Adrenal gland (tissue), 12 donors: ENCODE data around the gene JARID2. TPM values are rescaled to one million over a fixed set of nuclear protein-coding genes. Genes with fewer than 3 reads are reported as not detected.

Experiments used
- DNase-seq, 7 donors: peaks; one replicate each; pipeline ENCODE4 v3.0.0-alpha.2; 2019 to 2020
- H3K27ac ChIP-seq, 5 donors: fragments of 200-600 bp; sonication (generic) in 4 of 5; 1 replicate in 3 of 5; 2 replicates in 2 of 5; pipeline versions ENCODE4 v1.5.1 to v1.8.0; 2016 to 2020; ENCODE audit warnings: mild to moderate bottlenecking in 1 of 5
- H3K27me3 ChIP-seq: fragments of 200-600 bp; 2 replicates; pipeline ENCODE4 v1.8.0; 2021
- H3K36me3 ChIP-seq, 2 donors: fragments of 200-600 bp; replicated peaks in 1 of 2; 1 replicate in 1 of 2; 2 replicates in 1 of 2; pipeline versions ENCODE4 v1.5.1 to v1.8.0; 2018 to 2022
- H3K4me1 ChIP-seq, 2 donors: fragments of 200-600 bp; replicated peaks in 1 of 2; 1 replicate in 1 of 2; 2 replicates in 1 of 2; pipeline versions ENCODE4 v1.5.1 to v1.8.0; 2018 to 2021
- H3K4me3 ChIP-seq, 4 donors: fragments of 200-600 bp; sonication (generic) in 3 of 4; one replicate each; pipeline ENCODE4 v1.5.1; 2016 to 2018
- H3K9me3 ChIP-seq, 3 donors: fragments of 200-600 bp; sonication (generic) in 1 of 3; replicated peaks in 1 of 3; 1 replicate in 2 of 3; 2 replicates in 1 of 3; pipeline versions ENCODE4 v1.5.1 to v1.8.0; 2016 to 2021
- POLR2A ChIP-seq, 2 donors: fragments of 450-650 bp; IDR thresholded peaks; one replicate each; pipeline ENCODE4 v1.6.1; 2017; ENCODE audit warnings: antibody characterized with exemption in 2 of 2, mild to moderate bottlenecking in 2 of 2, moderate library complexity in 1 of 2
- WGBS, 4 donors: extraction: QIAGEN DNeasy Blood & Tissue Kit in 2 of 4; methylation state at CpG; one replicate each; pipeline versions ENCODE4 v1.1.5 to v1.1.7; 2013 to 2017; 5-methylcytosine and 5-hydroxymethylcytosine counted together
- intact Hi-C, 2 donors: fragments of 100-400 bp; cut with DNase I; formaldehyde crosslinking; loops; one replicate each; pipeline versions ENCODE4 v1.14.1 to v1.15.0; 2022 to 2023
- polyA plus RNA-seq, 3 donors: library from polyadenylated mRNA; stranded (reverse); fragments of 200-250 nt in 2 of 3; fragments of 350-450 nt in 1 of 3; fragmentation: Illumina TruSeq in 1 of 3; extraction: RNeasy Lipid Tissue Mini Kit (QIAGEN cat#74804) in 1 of 3; gene quantifications; one replicate each; pipeline ENCODE4 v1.2.3, GENCODE V29; 2013 to 2014
- total RNA-seq, 9 donors: library from RNA; depleted of rRNA in 4 of 9; stranded (reverse); fragments of >200 nt in 4 of 9; fragments of 120-200 nt in 1 of 9; fragmentation: NEBNext Ultra II Directional in 1 of 9; extraction: Animal tissue kit (Norgen Biotek cat#: 25700) in 1 of 9; gene quantifications; one replicate each; pipeline versions ENCODE4 v1.1.0 to v1.2.4, GENCODE V29; 2013 to 2023
- TF ChIP-seq, protein P1 (sequence below), 6 experiments: fragments of 450-650 bp in 4 of 6; fragments of 200-600 bp in 2 of 6; sonication (generic) in 1 of 6; IDR thresholded peaks; 1 replicate in 5 of 6; 2 replicates in 1 of 6; pipeline versions ENCODE4 v1.5.1 to v1.8.0; 2016 to 2021; ENCODE audit warnings: antibody characterized with exemption in 6 of 6, mild to moderate bottlenecking in 2 of 6, moderate library complexity in 1 of 6
- donor health status: healthy with polysubstance abuse.
- donor health status: Bipolar disorder and iron deficiency.
- donor health status: DM: yes; HTN: yes; CAD: no.
- donor health status: DM: no; HTN: no; CAD: no.
- donor health status: DM: no; HTN: no; CAD: no.
- donor health status: DM: yes; HTN: yes; CAD: no.

Gene JARID2
- total and polyA plus RNA-seq, 12 donors: 3.0 to 13.6 (median 8.2) TPM

DNA sequence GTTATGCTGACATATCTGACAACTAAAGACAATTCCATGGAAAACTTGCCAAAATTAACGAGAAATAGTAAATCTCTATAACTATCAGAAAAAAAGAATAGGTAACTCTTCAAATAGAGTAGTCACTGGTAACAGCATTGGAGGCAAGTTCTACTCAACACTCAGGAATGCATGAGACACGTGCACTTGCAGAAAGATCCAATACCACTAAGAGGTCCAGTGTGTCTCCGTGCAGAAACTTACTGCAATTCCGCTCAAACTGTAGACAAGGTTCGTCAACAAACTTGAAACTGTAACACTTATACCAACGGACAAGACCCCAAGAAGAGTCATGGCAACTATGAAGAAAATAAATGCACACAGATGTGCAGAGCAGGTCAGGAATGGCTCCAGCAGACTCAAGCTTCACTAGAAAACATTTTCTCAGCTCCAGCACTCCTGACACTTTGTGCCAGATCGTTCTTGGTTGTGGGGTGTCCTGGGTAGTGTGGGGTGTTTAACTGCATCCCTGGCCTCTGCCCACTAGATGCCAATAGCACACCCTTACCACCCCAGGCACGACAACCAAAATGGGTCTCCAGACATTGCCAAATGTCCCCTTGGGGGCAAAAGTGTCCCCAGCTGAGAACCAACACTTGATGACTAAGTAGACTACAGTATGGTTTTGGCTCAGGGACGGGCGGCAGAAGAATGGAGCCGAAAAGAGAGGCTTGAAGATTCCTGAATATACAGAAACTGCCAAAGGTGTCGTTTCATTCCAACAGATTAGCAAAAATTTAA is 282.2 kb downstream of the JARID2 start:
- WGBS, 4 donors: 93 to 97% (median 96%) methylated on average over 12 of the region's 12 CpGs
- H3K27me3 ChIP-seq: no peaks in the 10 kb centered on the region
- no peaks in the 10 kb centered on the region for H3K9me3 ChIP-seq
- intact Hi-C loops: loop anchor here in 1 of 2 donors (10.0 kb wide), 1 partner anchor 87 kb away; no protein-coding TSS in a partner anchor
- H3K4me1 ChIP-seq: no peaks in the 10 kb centered on the region
- no peak overlapping the region for H3K4me3 ChIP-seq
- H3K27ac ChIP-seq: no peak overlapping the region
- H3K36me3 ChIP-seq: peaks cover 0 to 13% of the 10 kb centered on the region in 2 donors
- no peak for DNase-seq
- TF ChIP-seq POLR2A (IDR thresholded peaks at IDR 0.05): no peak
- TF ChIP-seq, protein P1, sequence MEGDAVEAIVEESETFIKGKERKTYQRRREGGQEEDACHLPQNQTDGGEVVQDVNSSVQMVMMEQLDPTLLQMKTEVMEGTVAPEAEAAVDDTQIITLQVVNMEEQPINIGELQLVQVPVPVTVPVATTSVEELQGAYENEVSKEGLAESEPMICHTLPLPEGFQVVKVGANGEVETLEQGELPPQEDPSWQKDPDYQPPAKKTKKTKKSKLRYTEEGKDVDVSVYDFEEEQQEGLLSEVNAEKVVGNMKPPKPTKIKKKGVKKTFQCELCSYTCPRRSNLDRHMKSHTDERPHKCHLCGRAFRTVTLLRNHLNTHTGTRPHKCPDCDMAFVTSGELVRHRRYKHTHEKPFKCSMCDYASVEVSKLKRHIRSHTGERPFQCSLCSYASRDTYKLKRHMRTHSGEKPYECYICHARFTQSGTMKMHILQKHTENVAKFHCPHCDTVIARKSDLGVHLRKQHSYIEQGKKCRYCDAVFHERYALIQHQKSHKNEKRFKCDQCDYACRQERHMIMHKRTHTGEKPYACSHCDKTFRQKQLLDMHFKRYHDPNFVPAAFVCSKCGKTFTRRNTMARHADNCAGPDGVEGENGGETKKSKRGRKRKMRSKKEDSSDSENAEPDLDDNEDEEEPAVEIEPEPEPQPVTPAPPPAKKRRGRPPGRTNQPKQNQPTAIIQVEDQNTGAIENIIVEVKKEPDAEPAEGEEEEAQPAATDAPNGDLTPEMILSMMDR (IDR thresholded peaks at IDR 0.05): no peak

DNA sequence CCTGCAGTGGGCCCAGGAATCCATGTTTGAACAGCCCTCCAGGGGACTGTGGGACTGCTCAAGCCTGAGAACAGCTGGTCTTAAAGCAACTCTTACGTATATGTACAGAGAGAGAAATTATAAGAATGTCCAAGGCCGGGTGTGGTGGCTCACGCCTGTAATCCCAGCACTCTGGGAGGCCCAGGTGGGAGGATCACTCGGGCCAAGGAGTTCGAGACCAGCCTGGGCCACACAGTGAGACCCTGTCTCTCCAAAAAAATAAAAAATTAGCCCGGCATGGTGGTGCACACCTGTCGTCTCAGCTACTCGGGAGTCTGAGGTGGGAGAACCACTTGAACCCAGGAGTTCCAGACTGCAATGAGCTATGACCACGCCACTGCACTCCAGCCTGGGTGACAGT is 283.0 kb downstream of the JARID2 start:
- intact Hi-C loops: loop anchor here in 1 of 2 donors (10.0 kb wide), 1 partner anchor 86 kb away; no protein-coding TSS in a partner anchor
- Histone ChIP-seq H3K9me3 (no peaks in the 10 kb centered on the region), H3K27me3 (no peaks in the 10 kb centered on the region), H3K4me1 (no peaks in the 10 kb centered on the region), H3K27ac (no peak overlapping the region), H3K4me3 (no peak overlapping the region), H3K36me3 (peaks cover 0 to 5% of the 10 kb centered on the region in 2 donors)
- TF ChIP-seq, protein P1 (IDR thresholded peaks at IDR 0.05): no peak
- 96 to 98% (median 98%) methylated on average over 9 of the region's 9 CpGs for WGBS, 4 donors
- peak in 1 of 7 donors; percentile 8 for DNase-seq

GRCh38 chr6:15530411-15530810 is 284.5 kb downstream of the JARID2 start:
- intact Hi-C loops: no loop called here
- peaks cover under 1 to 3% of the 10 kb centered on the region in 2 donors for H3K4me1 ChIP-seq
- no peak for DNase-seq
- no peak overlapping the region for H3K4me3 ChIP-seq
- WGBS, 4 donors: 90 to 97% (median 93%) methylated on average over 10 of the region's 10 CpGs
- H3K9me3 ChIP-seq: no peaks in the 10 kb centered on the region
- H3K27me3 ChIP-seq: no peaks in the 10 kb centered on the region
- no peak for TF ChIP-seq POLR2A (IDR thresholded peaks at IDR 0.05)
- TF ChIP-seq, protein P1 (IDR thresholded peaks at IDR 0.05): no peak
- no peaks in the 10 kb centered on the region for H3K36me3 ChIP-seq
- no peak overlapping the region for H3K27ac ChIP-seq

- H3K4me3 ChIP-seq: no peak overlapping the region
- no peak for DNase-seq
- TF ChIP-seq, protein P1 (IDR thresholded peaks at IDR 0.05): no peak
- no peak for TF ChIP-seq POLR2A (IDR thresholded peaks at IDR 0.05)
- no peak overlapping the region for H3K27ac ChIP-seq
- WGBS, 4 donors: 90 to 98% (median 95%) methylated on average over 7 of the region's 7 CpGs
- peaks cover 10 to 15% of the 10 kb centered on the region in 2 donors for H3K4me1 ChIP-seq
- no peaks in the 10 kb centered on the region for H3K9me3 ChIP-seq
- no peaks in the 10 kb centered on the region for H3K27me3 ChIP-seq
- no peaks in the 10 kb centered on the region for H3K36me3 ChIP-seq
- intact Hi-C loops: no loop called here
These were observed 286.1 kb downstream of the JARID2 start for GRCh38 chr6:15531973-15532372.
